ENCODE measurements around the gene PDIA2. TPM values are rescaled to one million over a fixed set of nuclear protein-coding genes. Genes with fewer than 3 reads are reported as not detected.

PDIA2 gene
- polyA plus RNA-seq, 2 of the 4 experiments (the other 2 are of a cell fraction): 0.45 to 0.52 TPM

DNA sequence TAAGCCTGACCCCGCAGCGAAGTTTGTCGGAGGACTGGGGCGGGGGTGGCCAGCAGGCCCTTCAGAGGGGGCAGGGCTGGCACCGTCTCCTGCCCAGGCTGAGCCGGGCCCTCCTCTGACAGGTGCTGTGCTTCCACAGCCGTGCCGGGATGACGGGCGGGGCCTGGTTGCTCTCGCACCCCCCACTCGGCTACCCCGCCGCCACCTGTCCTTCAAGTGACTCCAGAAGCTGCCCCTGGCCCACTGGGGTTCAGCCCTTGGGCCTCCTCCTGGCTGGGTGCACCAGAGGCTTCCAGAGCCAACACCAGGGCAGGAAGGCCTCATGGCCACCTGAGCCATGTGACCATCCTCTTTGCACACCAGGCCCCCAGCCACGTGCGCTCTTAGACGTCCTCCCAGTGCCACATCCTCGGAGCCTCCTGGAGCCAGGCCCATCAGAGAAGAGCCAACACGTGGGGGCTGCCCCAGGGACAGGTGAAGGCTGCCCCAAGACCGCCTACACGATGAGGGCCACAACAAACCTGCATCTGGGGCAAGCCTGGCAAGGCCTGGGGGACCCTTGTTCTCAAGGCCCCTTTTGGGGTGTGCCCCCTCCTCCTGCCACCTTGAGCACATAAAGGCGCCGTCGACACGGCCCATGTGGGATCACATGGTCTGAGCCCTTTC lies 7.2 kb downstream of the PDIA2 start:
- no peak overlapping the region for H3K27ac ChIP-seq
- FAIRE-seq: no peak
- ChIA-PET CTCF (no interaction called here), POLR2A (no interaction called here)
- ATAC-seq: no peak
- TF ChIP-seq NPAS2 (CRISPR knock-in tag; IDR thresholded peaks at IDR 0.05; ENCODE audit: borderline replicate concordance) (no peak), EP300 (IDR thresholded peaks at IDR 0.05) (no peak)
- WGBS (ENCODE audit: missing lambda C conversion rate): 93% methylated on average over 16 of the region's 25 CpGs
- no peaks in the 10 kb centered on the region for H3K9me3 ChIP-seq
- no peak overlapping the region for H3K4me2 ChIP-seq
- no peak for DNase-seq (ENCODE audit: low read depth in 1 of 2, low spot score in 1 of 2)
- no peak overlapping the region for H3K4me3 ChIP-seq
- H3K4me1 ChIP-seq: 0 out of 3 replicates have a peak, but pooled peaks cover 2% of the 10 kb centered on the region

DNA sequence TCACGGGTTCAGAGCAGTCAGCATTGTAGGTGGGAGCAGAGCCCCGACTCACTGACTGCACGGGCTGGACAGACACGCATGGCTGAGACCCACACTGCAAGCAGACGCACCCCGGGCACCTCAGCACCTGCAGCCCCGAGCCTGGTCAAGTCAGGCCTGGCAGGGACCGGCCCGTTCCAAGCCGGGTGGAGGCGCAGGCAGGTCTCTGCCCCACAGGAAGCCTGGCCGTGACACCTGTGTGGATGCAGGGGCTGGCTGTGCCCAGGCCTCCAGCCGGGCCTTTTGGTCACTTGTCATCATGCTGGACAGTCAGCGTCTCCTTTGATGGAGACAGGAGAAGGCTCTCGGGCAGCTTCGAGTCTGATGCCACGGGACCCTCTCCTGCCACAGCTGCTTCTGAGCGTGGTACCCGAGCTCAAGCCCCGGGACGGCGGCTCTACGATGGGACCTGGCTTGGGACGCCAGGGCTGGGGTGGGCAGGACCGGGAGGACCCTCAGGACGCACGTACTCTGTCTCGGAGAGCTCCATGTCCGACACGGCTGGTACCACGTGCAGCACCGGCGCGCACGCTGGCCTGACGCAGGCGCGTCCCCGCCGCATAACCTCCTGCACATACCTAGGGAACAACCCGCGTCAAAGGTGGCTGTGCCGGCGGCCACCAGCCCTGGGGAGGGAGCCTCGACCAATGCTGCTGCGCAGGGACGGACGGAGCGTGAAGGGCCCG lies 7.9 kb downstream of the PDIA2 start:
- H3K4me2 ChIP-seq: no peak overlapping the region
- TF ChIP-seq EP300 (IDR thresholded peaks at IDR 0.05) (no peak), RARB (CRISPR knock-in tag; IDR thresholded peaks at IDR 0.05) (no peak), MAFK (IDR thresholded peaks at IDR 0.05; ENCODE audit: partially characterized antibody) (no peak), EHF (CRISPR knock-in tag; IDR thresholded peaks at IDR 0.05) (no peak), FOXS1 (CRISPR knock-in tag; IDR thresholded peaks at IDR 0.05) (no peak), NR3C1 (IDR thresholded peaks at IDR 0.05) (no peak)
- TF ChIP-seq, protein P1, sequence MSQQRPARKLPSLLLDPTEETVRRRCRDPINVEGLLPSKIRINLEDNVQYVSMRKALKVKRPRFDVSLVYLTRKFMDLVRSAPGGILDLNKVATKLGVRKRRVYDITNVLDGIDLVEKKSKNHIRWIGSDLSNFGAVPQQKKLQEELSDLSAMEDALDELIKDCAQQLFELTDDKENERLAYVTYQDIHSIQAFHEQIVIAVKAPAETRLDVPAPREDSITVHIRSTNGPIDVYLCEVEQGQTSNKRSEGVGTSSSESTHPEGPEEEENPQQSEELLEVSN (IDR thresholded peaks at IDR 0.05; ENCODE audit: borderline replicate concordance, low read depth): no peak
- TF ChIP-seq, protein P2, sequence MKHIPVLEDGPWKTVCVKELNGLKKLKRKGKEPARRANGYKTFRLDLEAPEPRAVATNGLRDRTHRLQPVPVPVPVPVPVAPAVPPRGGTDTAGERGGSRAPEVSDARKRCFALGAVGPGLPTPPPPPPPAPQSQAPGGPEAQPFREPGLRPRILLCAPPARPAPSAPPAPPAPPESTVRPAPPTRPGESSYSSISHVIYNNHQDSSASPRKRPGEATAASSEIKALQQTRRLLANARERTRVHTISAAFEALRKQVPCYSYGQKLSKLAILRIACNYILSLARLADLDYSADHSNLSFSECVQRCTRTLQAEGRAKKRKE (CRISPR knock-in tag; IDR thresholded peaks at IDR 0.05; ENCODE audit: low read depth): no peak
- H3K9me3 ChIP-seq: no peaks in the 10 kb centered on the region
- 97% methylated on average over 34 of the region's 50 CpGs for WGBS (ENCODE audit: missing lambda C conversion rate)
- FAIRE-seq (no peak), ATAC-seq (no peak), DNase-seq (ENCODE audit: low read depth in 1 of 2, low spot score in 1 of 2) (no peak)
- H3K4me3 ChIP-seq: no peak overlapping the region
- ChIA-PET POLR2A (no interaction called here), CTCF (interaction anchor here (0.9 kb wide), 1 partner anchor 58 kb away, joined by 3 read pairs; no protein-coding TSS in a partner anchor)
- 0 out of 3 replicates have a peak, but pooled peaks cover 2% of the 10 kb centered on the region for H3K4me1 ChIP-seq
- no peak overlapping the region for H3K27ac ChIP-seq

DNA sequence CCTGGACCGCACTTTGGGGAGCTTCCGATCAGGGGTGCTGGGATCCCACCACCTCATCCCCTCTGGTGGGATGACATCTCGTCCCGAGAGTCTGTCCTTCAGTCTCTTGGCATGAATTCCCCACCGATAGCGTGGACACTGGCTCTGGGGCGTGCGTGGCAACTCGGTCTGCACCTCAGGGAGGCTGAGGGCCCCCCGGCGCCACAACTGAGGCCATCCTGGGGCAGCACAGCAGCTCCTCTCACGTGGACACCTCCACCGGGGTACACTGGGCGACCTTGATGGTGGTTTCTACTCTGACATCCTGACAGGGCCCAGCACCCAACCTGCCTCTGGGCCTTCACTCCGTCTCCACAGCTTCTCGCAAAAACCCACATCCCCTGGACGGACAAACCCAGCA lies 8.6 kb downstream of the PDIA2 start:
- no peaks in the 10 kb centered on the region for H3K9me3 ChIP-seq
- H3K4me1 ChIP-seq: 0 out of 3 replicates have a peak, but pooled peaks cover 2% of the 10 kb centered on the region
- no peak overlapping the region for H3K4me2 ChIP-seq
- CTCF ChIA-PET: interaction anchor here (0.9 kb wide), 1 partner anchor 58 kb away, joined by 3 read pairs; no protein-coding TSS in a partner anchor
- POLR2A ChIA-PET: no interaction called here
- H3K4me3 ChIP-seq: no peak overlapping the region
- DNase-seq (ENCODE audit: low read depth in 1 of 2, low spot score in 1 of 2) (no peak), FAIRE-seq (no peak), ATAC-seq (no peak)
- H3K27ac ChIP-seq: no peak overlapping the region
- WGBS (ENCODE audit: missing lambda C conversion rate): 85% methylated on average over 16 of the region's 17 CpGs
- TF ChIP-seq, protein P3, sequence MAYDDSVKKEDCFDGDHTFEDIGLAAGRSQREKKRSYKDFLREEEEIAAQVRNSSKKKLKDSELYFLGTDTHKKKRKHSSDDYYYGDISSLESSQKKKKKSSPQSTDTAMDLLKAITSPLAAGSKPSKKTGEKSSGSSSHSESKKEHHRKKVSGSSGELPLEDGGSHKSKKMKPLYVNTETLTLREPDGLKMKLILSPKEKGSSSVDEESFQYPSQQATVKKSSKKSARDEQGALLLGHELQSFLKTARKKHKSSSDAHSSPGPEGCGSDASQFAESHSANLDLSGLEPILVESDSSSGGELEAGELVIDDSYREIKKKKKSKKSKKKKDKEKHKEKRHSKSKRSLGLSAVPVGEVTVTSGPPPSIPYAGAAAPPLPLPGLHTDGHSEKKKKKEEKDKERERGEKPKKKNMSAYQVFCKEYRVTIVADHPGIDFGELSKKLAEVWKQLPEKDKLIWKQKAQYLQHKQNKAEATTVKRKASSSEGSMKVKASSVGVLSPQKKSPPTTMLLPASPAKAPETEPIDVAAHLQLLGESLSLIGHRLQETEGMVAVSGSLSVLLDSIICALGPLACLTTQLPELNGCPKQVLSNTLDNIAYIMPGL (CRISPR knock-in tag; IDR thresholded peaks at IDR 0.05; ENCODE audit: borderline replicate concordance): no peak
- TF ChIP-seq, protein P4, sequence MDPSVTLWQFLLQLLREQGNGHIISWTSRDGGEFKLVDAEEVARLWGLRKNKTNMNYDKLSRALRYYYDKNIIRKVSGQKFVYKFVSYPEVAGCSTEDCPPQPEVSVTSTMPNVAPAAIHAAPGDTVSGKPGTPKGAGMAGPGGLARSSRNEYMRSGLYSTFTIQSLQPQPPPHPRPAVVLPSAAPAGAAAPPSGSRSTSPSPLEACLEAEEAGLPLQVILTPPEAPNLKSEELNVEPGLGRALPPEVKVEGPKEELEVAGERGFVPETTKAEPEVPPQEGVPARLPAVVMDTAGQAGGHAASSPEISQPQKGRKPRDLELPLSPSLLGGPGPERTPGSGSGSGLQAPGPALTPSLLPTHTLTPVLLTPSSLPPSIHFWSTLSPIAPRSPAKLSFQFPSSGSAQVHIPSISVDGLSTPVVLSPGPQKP (IDR thresholded peaks at IDR 0.05; ENCODE audit: low read depth, low read length): no peak
- TF ChIP-seq, protein P2 (CRISPR knock-in tag; IDR thresholded peaks at IDR 0.05; ENCODE audit: low read depth): no peak
- TF ChIP-seq POLR2A (IDR thresholded peaks at IDR 0.05; ENCODE audit: low read length) (no peak), RNF2 (IDR thresholded peaks at IDR 0.05; ENCODE audit: borderline replicate concordance, low read depth) (no peak), TP53 (CRISPR knock-in tag; IDR thresholded peaks at IDR 0.05) (no peak), RAD21 (conservative IDR thresholded peaks at IDR 0.05 in 1 of 2, IDR thresholded peaks at IDR 0.05 in 1 of 2) (no peak)

Data from A549 (cell line).